ENCODE results near the gene INPP5F. TPM values are rescaled to one million over a fixed set of nuclear protein-coding genes. Genes with fewer than 3 reads are reported as not detected.

The INPP5F gene
- total and polyA plus RNA-seq, 10 of the 15 experiments (the other 5 are each of a cell fraction or from before 2014, with no cell fraction given), result 6.0 to 49.3 (median 34.3) TPM

DNA sequence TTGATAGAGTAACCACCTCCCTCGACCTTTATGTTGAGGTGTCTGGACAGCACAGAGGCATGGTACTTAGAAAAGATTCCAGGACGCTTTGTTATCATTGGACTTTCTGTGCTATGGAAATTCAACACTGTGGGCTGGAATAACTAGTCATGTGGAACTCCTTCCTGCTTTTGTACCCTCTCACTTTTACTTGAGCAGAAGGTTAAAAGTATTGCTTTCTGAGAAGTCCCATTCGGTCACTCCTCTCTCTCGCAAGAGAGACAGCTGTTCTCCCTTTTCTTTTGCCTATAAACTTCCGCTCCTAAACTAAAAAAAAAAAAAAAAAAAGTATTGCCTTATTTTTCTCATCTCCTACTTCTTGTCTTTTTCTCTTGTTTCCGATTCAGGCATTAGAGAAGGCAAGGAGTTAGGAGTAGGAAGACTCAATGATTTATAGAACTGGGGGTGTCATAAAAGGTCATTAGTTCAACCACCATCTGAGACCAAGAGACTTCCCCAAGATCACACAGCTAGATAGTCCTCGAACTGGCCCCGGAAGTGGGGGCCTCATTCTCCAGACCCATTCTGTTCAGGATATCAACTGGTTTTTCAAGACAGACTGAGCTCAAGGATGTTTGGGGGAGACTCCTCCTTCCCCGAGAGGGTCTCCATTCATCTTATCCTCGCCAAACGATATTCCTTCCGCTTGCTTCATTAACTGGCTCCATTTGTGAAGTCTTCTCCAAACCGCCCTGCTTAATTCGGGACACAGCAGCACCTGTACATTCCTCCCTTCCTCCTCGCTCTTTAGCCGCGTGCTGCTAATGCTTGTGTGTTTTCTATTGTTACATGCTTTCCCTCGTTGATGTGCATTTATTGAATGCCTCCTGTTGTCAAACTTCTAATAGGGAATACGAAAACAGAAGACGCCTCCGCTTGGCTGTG is 995 bp upstream of the INPP5F start (continued):
- TF ChIP-seq RB1 (IDR thresholded peaks at IDR 0.05; ENCODE audit: borderline replicate concordance) (no peak), HCFC1 (IDR thresholded peaks at IDR 0.05; ENCODE audit: low read length) (no peak), SMARCA5 (IDR thresholded peaks at IDR 0.05) (no peak), PAX8 (IDR thresholded peaks at IDR 0.05) (no peak), SUZ12 (IDR thresholded peaks at IDR 0.05; ENCODE audit: unreplicated experiment) (no peak), PML (IDR thresholded peaks at IDR 0.05; ENCODE audit: low read length) (peak; percentile 37; the same call in 1 of the 2 replicates), BCL11A (IDR thresholded peaks at IDR 0.05; ENCODE audit: low read depth, low read length) (0 out of 2 replicates have a peak, but pooled peaks have one; percentile 2), KAT2A (conservative IDR thresholded peaks at IDR 0.05; ENCODE audit: control insufficient read depth, low read depth, low read length) (no peak), ATF7 (IDR thresholded peaks at IDR 0.05; ENCODE audit: low read depth) (no peak), ZZZ3 (IDR thresholded peaks at IDR 0.05; ENCODE audit: control insufficient read depth, insufficient read length, low read depth) (no peak), TAF1 (IDR thresholded peaks at IDR 0.05; ENCODE audit: borderline replicate concordance, low read depth, low read length) (no peak), EP300 (IDR thresholded peaks at IDR 0.05; ENCODE audit: borderline replicate concordance in 1 of 2, control insufficient read depth in 1 of 2, low read depth in 2 of 2, low read length in 2 of 2) (no peak), SUPT20H (IDR thresholded peaks at IDR 0.05; ENCODE audit: borderline replicate concordance, control insufficient read depth, low read depth, low read length) (no peak), NFXL1 (IDR thresholded peaks at IDR 0.05; ENCODE audit: borderline replicate concordance) (no peak), RELA (IDR thresholded peaks at IDR 0.05; ENCODE audit: borderline replicate concordance, partially characterized antibody) (no peak), ZBED1 (IDR thresholded peaks at IDR 0.05; ENCODE audit: borderline replicate concordance) (no peak), CREB1 (IDR thresholded peaks at IDR 0.05; ENCODE audit: low read depth) (peak; percentile 31; the same call in 1 of the 2 replicates), MTA3 (IDR thresholded peaks at IDR 0.05; ENCODE audit: borderline replicate concordance, low read length) (peak; percentile 77; the same call in 1 of the 2 replicates), CEBPB (IDR thresholded peaks at IDR 0.05; ENCODE audit: borderline replicate concordance in 1 of 2, low read depth in 2 of 2, low read length in 2 of 2) (no peak), SMAD5 (IDR thresholded peaks at IDR 0.05; ENCODE audit: low read depth) (no peak), WRNIP1 (IDR thresholded peaks at IDR 0.05; ENCODE audit: borderline replicate concordance, low read depth, low read length) (no peak), TBL1XR1 (IDR thresholded peaks at IDR 0.05; ENCODE audit: low read depth, low read length) (no peak)
- TF ChIP-seq, protein P1, sequence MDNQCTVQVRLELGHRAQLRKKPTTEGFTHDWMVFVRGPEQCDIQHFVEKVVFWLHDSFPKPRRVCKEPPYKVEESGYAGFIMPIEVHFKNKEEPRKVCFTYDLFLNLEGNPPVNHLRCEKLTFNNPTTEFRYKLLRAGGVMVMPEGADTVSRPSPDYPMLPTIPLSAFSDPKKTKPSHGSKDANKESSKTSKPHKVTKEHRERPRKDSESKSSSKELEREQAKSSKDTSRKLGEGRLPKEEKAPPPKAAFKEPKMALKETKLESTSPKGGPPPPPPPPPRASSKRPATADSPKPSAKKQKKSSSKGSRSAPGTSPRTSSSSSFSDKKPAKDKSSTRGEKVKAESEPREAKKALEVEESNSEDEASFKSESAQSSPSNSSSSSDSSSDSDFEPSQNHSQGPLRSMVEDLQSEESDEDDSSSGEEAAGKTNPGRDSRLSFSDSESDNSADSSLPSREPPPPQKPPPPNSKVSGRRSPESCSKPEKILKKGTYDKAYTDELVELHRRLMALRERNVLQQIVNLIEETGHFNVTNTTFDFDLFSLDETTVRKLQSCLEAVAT (IDR thresholded peaks at IDR 0.05), result peak; percentile 83
- TF ChIP-seq, protein P2, sequence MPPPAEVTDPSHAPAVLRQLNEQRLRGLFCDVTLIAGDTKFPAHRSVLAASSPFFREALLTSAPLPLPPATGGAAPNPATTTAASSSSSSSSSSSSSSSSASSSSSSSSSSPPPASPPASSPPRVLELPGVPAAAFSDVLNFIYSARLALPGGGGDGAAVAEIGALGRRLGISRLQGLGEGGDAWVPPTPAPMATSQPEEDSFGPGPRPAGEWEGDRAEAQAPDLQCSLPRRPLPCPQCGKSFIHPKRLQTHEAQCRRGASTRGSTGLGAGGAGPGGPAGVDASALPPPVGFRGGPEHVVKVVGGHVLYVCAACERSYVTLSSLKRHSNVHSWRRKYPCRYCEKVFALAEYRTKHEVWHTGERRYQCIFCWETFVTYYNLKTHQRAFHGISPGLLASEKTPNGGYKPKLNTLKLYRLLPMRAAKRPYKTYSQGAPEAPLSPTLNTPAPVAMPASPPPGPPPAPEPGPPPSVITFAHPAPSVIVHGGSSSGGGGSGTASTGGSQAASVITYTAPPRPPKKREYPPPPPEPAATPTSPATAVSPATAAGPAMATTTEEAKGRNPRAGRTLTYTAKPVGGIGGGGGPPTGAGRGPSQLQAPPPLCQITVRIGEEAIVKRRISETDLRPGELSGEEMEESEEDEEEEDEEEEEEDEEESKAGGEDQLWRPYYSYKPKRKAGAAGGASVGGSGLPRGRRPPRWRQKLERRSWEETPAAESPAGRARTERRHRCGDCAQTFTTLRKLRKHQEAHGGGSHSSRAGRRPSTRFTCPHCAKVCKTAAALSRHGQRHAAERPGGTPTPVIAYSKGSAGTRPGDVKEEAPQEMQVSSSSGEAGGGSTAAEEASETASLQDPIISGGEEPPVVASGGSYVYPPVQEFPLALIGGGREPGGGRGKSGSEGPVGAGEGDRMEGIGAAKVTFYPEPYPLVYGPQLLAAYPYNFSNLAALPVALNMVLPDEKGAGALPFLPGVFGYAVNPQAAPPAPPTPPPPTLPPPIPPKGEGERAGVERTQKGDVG (CRISPR knock-in tag; IDR thresholded peaks at IDR 0.05), result no peak
- TF ChIP-seq, protein P3, sequence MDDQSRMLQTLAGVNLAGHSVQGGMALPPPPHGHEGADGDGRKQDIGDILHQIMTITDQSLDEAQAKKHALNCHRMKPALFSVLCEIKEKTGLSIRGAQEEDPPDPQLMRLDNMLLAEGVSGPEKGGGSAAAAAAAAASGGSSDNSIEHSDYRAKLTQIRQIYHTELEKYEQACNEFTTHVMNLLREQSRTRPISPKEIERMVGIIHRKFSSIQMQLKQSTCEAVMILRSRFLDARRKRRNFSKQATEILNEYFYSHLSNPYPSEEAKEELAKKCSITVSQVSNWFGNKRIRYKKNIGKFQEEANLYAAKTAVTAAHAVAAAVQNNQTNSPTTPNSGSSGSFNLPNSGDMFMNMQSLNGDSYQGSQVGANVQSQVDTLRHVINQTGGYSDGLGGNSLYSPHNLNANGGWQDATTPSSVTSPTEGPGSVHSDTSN (IDR thresholded peaks at IDR 0.05; ENCODE audit: insufficient replicate concordance, low read depth, low read length), result no peak
